ENCODE measurements around the gene TBPL1.

GRCh38 chr6:134035823-134036296, 82.8 kb downstream of the TBPL1 start:
- TF ChIP-seq POLR2AphosphoS5 (IDR thresholded peaks at IDR 0.05) (peak in 1 of 3 donors; percentile 41), POLR2A (IDR thresholded peaks at IDR 0.05) (no peak)

All from transverse colon (tissue), 3 donors.